Measurements from ENCODE around the gene FRMD6.
"Not testable (repeated sequence)": the region's sequence is repeated elsewhere in the genome, so short reads cannot be mapped to it uniquely, and the experiment has no call there.

DNA sequence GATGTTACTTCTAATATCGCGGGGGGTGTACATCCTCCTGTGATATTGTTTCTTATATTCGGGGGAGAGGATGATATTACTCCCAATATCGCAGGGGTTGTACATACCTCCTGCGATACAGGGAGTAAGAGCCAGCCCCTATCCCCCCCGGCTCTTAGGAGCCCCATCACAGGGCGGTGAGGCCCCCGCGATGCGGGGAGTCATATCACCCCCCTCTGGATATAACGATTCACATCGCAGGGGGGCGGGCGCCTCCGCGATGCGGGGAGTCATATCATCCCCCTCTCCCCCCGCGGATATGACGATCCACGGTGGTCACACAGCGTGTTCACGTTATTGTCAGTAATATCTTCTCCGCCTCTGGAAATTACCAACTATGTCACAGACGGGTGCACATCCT is 95.1 kb downstream of the FRMD6 start:
- TF ChIP-seq, protein P1, sequence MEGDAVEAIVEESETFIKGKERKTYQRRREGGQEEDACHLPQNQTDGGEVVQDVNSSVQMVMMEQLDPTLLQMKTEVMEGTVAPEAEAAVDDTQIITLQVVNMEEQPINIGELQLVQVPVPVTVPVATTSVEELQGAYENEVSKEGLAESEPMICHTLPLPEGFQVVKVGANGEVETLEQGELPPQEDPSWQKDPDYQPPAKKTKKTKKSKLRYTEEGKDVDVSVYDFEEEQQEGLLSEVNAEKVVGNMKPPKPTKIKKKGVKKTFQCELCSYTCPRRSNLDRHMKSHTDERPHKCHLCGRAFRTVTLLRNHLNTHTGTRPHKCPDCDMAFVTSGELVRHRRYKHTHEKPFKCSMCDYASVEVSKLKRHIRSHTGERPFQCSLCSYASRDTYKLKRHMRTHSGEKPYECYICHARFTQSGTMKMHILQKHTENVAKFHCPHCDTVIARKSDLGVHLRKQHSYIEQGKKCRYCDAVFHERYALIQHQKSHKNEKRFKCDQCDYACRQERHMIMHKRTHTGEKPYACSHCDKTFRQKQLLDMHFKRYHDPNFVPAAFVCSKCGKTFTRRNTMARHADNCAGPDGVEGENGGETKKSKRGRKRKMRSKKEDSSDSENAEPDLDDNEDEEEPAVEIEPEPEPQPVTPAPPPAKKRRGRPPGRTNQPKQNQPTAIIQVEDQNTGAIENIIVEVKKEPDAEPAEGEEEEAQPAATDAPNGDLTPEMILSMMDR (conservative IDR thresholded peaks at IDR 0.05): not testable (repeated sequence)
- TF ChIP-seq ZFX (IDR thresholded peaks at IDR 0.05): not testable (repeated sequence)
